GM23338 (cell line): ENCODE data around the gene SEC63. TPM values are rescaled to one million over a fixed set of nuclear protein-coding genes. Genes with fewer than 3 reads are reported as not detected.

Source experiments
- ATAC-seq: fragments of 200-7000 bp; cut with Tn5 transposase; 3 replicates; pipeline ENCODE4 v1.9.1; 2020
- DNase-seq: peaks from one replicate; pipeline ENCODE4 v3.0.0-alpha.2; 2015; ENCODE audit warnings: low spot score
- H2AFZ ChIP-seq: fragments of 200-600 bp; sonication (generic); 2 replicates; pipeline ENCODE4 v1.8.0; 2016; ENCODE audit warnings: antibody characterized with exemption, mild to moderate bottlenecking, moderate library complexity
- H3F3A ChIP-seq: fragments of 200-600 bp; sonication (generic); replicated peaks from 2 replicates; pipeline ENCODE4 v1.8.0; 2017; ENCODE audit warnings: antibody characterized with exemption, mixed run types, low read depth
- H3K27ac ChIP-seq: fragments of 200-600 bp; sonication (generic); 2 replicates; pipeline ENCODE4 v1.6.1; 2016; ENCODE audit warnings: low read depth
- H3K27me3 ChIP-seq: fragments of 200-600 bp; sonication (generic); 2 replicates; pipeline ENCODE4 v1.8.0; 2016; ENCODE audit warnings: mild to moderate bottlenecking, mixed run types, moderate library complexity; ENCODE audit not compliant: insufficient read depth
- H3K36me3 ChIP-seq: fragments of 200-600 bp; sonication (generic); 2 replicates; pipeline ENCODE4 v1.8.0; 2016; ENCODE audit warnings: mild to moderate bottlenecking; ENCODE audit not compliant: insufficient read depth
- H3K4me1 ChIP-seq: fragments of 200-600 bp; sonication (generic); 2 replicates; pipeline ENCODE4 v1.8.0; 2016; ENCODE audit warnings: mild to moderate bottlenecking, moderate library complexity; ENCODE audit not compliant: insufficient read depth
- H3K4me2 ChIP-seq: fragments of 200-600 bp; sonication (generic); 2 replicates; pipeline ENCODE4 v1.7.1; 2017; ENCODE audit warnings: mixed run types
- H3K4me3 ChIP-seq: fragments of 200-600 bp; sonication (generic); 2 replicates; pipeline ENCODE4 v1.6.1; 2016; ENCODE audit warnings: mixed run types
- H3K79me2 ChIP-seq: fragments of 200-600 bp; sonication (generic); replicated peaks from 2 replicates; pipeline ENCODE4 v1.8.0; 2017; ENCODE audit warnings: mild to moderate bottlenecking; ENCODE audit not compliant: insufficient read depth
- H3K9me2 ChIP-seq: fragments of 200-600 bp; sonication (generic); 2 replicates; pipeline ENCODE4 v1.8.0; 2017; ENCODE audit not compliant: insufficient read depth
- H4K20me1 ChIP-seq: fragments of 200-600 bp; sonication (generic); replicated peaks from 2 replicates; pipeline ENCODE4 v1.8.0; 2017; ENCODE audit warnings: mild to moderate bottlenecking; ENCODE audit not compliant: insufficient read depth
- H3K27ac Mint-ChIP-seq: 2 replicates; pipeline ENCODE4 v1.8.0; 2020; ENCODE audit warnings: inconsistent platforms, mild to moderate bottlenecking, moderate library complexity, mixed read lengths
- H3K27me3 Mint-ChIP-seq: 3 replicates; pipeline ENCODE4 v1.8.0; 2022; ENCODE audit warnings: low read depth, mild to moderate bottlenecking, moderate library complexity, mixed read lengths, inconsistent platforms; ENCODE audit not compliant: insufficient read depth, poor library complexity
- H3K36me3 Mint-ChIP-seq: 3 replicates; pipeline ENCODE4 v1.8.0; 2021; ENCODE audit warnings: low read depth, mild to moderate bottlenecking, inconsistent platforms, moderate library complexity, mixed read lengths
- H3K4me1 Mint-ChIP-seq: 3 replicates; pipeline ENCODE4 v1.8.0; 2020; ENCODE audit warnings: mild to moderate bottlenecking, inconsistent platforms, mixed read lengths
- H3K4me3 Mint-ChIP-seq: 3 replicates; pipeline ENCODE4 v1.8.0; 2021; ENCODE audit warnings: moderate library complexity, mild to moderate bottlenecking, inconsistent platforms, mixed read lengths
- H3K9me3 Mint-ChIP-seq: 3 replicates; pipeline ENCODE4 v1.8.0; 2020; ENCODE audit warnings: moderate library complexity, mild to moderate bottlenecking, inconsistent platforms, mixed read lengths
- CREB1 ChIP-seq: fragments of 250-450 bp; sonication (Bioruptor Pico); IDR thresholded peaks from 2 replicates; pipeline ENCODE4 v1.5.0; 2020; ENCODE audit warnings: low read depth, mild to moderate bottlenecking, moderate library complexity
- ETS1 ChIP-seq: IDR thresholded peaks from 2 replicates; pipeline ENCODE4 v1.6.1; 2016; ENCODE audit warnings: antibody characterized with exemption
- EZH2 ChIP-seq: fragments of 200-600 bp; sonication (generic); IDR thresholded peaks from one replicate; pipeline ENCODE4 v1.8.0; 2017; ENCODE audit warnings: antibody characterized with exemption, mild to moderate bottlenecking, low read depth; ENCODE audit not compliant: unreplicated experiment
- EZH2phosphoT487 ChIP-seq: fragments of 200-600 bp; sonication (generic); IDR thresholded peaks from one replicate; pipeline ENCODE4 v1.8.1; 2018; ENCODE audit warnings: antibody characterized with exemption; ENCODE audit not compliant: unreplicated experiment
- JUNB ChIP-seq: IDR thresholded peaks from one replicate; pipeline ENCODE4 v1.6.1; 2016; ENCODE audit warnings: antibody characterized with exemption; ENCODE audit not compliant: unreplicated experiment
- NANOG ChIP-seq: IDR thresholded peaks from 2 replicates; pipeline ENCODE4 v1.6.1; 2016; ENCODE audit warnings: antibody characterized with exemption, borderline replicate concordance
- POLR2AphosphoS5 ChIP-seq: IDR thresholded peaks from 2 replicates; pipeline ENCODE4 v1.6.1; 2016; ENCODE audit warnings: antibody characterized with exemption, low read depth
- STAT1 ChIP-seq: IDR thresholded peaks from one replicate; pipeline ENCODE4 v1.6.1; 2016; ENCODE audit warnings: antibody characterized with exemption; ENCODE audit not compliant: unreplicated experiment
- ZNF114 ChIP-seq: fragments of 250-450 bp; sonication (Bioruptor Pico); IDR thresholded peaks from 2 replicates; pipeline ENCODE4 v1.5.0; 2020; ENCODE audit warnings: mild to moderate bottlenecking, moderate library complexity
- ZNF331 ChIP-seq: fragments of 250-450 bp; sonication (Bioruptor Pico); IDR thresholded peaks from 2 replicates; pipeline ENCODE4 v1.5.0; 2020; ENCODE audit warnings: low read depth, mild to moderate bottlenecking, moderate library complexity
- ZNF462 ChIP-seq: fragments of 250-450 bp; sonication (Bioruptor Pico); IDR thresholded peaks from 2 replicates; pipeline ENCODE4 v1.5.0; 2020; ENCODE audit warnings: mild to moderate bottlenecking, moderate library complexity
- polyA plus RNA-seq: library from polyadenylated mRNA; unstranded; fragments of >200 nt; fragmentation: Nextera tagmentation; extraction: Ambion mirVana; gene quantifications from 2 replicates; pipeline ENCODE4 v1.2.1, GENCODE V29; 2016
- total RNA-seq: library from RNA; depleted of rRNA; stranded (reverse); fragments of >200 nt; shearing (Covaris generic); gene quantifications from 2 replicates; pipeline ENCODE4 v1.2.3, GENCODE V29; 2014
- TF ChIP-seq, protein P1 (sequence below), 2 experiments: fragments of 200-600 bp in 1 of 2; sonication (generic) in 1 of 2; conservative IDR thresholded peaks; 2 replicates each; pipeline versions ENCODE4 v1.5.1 to v1.6.1; 2016 to 2017; ENCODE audit warnings: antibody characterized with exemption in 2 of 2, low read depth in 2 of 2, mild to moderate bottlenecking in 2 of 2, moderate library complexity in 1 of 2
- TF ChIP-seq, protein P2 (sequence below): IDR thresholded peaks from one replicate; pipeline ENCODE4 v1.6.1; 2018; ENCODE audit warnings: antibody characterized with exemption; ENCODE audit not compliant: unreplicated experiment

The SEC63 gene
- total and polyA plus RNA-seq, 2 experiments from 2014 or later: 48.2 to 124 TPM

DNA sequence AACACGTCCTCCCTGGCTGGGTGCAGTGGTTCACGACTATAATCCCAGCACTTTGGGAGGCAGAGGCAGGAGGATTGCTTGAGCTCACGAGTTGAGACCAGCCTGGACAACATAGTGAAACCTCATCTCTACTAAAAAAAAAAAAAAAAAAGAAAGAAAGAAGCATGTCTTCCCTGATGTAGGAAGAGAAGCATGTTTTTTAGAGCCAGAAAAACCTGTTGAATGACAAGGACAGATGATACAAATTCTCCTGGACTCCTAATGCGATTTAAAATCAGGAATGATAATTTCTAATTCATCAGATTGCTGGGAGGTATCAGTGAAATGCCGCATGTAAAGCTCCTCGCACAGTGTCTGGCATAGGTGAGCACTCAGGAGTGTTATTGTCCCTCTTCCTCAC, 23.7 kb upstream of the SEC63 start:
- TF ChIP-seq ZNF331 (CRISPR knock-in tag) (no peak), NANOG (no peak), EZH2phosphoT487 (no peak), POLR2AphosphoS5 (no peak), JUNB (no peak), ZNF462 (CRISPR knock-in tag) (no peak), STAT1 (no peak), ETS1 (no peak), ZNF114 (no peak), CREB1 (CRISPR knock-in tag) (no peak), EZH2 (no peak)
- TF ChIP-seq, protein P1, sequence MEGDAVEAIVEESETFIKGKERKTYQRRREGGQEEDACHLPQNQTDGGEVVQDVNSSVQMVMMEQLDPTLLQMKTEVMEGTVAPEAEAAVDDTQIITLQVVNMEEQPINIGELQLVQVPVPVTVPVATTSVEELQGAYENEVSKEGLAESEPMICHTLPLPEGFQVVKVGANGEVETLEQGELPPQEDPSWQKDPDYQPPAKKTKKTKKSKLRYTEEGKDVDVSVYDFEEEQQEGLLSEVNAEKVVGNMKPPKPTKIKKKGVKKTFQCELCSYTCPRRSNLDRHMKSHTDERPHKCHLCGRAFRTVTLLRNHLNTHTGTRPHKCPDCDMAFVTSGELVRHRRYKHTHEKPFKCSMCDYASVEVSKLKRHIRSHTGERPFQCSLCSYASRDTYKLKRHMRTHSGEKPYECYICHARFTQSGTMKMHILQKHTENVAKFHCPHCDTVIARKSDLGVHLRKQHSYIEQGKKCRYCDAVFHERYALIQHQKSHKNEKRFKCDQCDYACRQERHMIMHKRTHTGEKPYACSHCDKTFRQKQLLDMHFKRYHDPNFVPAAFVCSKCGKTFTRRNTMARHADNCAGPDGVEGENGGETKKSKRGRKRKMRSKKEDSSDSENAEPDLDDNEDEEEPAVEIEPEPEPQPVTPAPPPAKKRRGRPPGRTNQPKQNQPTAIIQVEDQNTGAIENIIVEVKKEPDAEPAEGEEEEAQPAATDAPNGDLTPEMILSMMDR (conservative IDR thresholded peaks at IDR 0.05; ENCODE audit: low read depth in 2 of 2): no peak
- TF ChIP-seq, protein P2, sequence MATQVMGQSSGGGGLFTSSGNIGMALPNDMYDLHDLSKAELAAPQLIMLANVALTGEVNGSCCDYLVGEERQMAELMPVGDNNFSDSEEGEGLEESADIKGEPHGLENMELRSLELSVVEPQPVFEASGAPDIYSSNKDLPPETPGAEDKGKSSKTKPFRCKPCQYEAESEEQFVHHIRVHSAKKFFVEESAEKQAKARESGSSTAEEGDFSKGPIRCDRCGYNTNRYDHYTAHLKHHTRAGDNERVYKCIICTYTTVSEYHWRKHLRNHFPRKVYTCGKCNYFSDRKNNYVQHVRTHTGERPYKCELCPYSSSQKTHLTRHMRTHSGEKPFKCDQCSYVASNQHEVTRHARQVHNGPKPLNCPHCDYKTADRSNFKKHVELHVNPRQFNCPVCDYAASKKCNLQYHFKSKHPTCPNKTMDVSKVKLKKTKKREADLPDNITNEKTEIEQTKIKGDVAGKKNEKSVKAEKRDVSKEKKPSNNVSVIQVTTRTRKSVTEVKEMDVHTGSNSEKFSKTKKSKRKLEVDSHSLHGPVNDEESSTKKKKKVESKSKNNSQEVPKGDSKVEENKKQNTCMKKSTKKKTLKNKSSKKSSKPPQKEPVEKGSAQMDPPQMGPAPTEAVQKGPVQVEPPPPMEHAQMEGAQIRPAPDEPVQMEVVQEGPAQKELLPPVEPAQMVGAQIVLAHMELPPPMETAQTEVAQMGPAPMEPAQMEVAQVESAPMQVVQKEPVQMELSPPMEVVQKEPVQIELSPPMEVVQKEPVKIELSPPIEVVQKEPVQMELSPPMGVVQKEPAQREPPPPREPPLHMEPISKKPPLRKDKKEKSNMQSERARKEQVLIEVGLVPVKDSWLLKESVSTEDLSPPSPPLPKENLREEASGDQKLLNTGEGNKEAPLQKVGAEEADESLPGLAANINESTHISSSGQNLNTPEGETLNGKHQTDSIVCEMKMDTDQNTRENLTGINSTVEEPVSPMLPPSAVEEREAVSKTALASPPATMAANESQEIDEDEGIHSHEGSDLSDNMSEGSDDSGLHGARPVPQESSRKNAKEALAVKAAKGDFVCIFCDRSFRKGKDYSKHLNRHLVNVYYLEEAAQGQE: no peak
- no peak for ATAC-seq

More for the DNA sequence above, 23.7 kb upstream of the SEC63 start:
- H3F3A ChIP-seq: no peaks in the 10 kb centered on the region
- H3K79me2 ChIP-seq: no peaks in the 10 kb centered on the region
- H3K36me3 ChIP-seq: no peaks in the 10 kb centered on the region
- Mint-ChIP-seq H3K4me1 (peaks cover 18% of the 10 kb centered on the region), H3K36me3 (peaks cover 7% of the 10 kb centered on the region; the same call in 2 of the 3 replicates), H3K4me3 (no peak overlapping the region), H3K27ac (no peak overlapping the region), H3K9me3 (peaks cover 7% of the 10 kb centered on the region; the same call in 1 of the 3 replicates), H3K27me3 (peaks cover 2% of the 10 kb centered on the region)
- H3K4me1 ChIP-seq: peaks cover 12% of the 10 kb centered on the region; the same call in 1 of the 2 replicates
- no peak overlapping the region for H3K4me2 ChIP-seq
- H3K27me3 ChIP-seq: no peaks in the 10 kb centered on the region
- no peak overlapping the region for H3K27ac ChIP-seq
- peak overlapping the region; percentile 74 for H2AFZ ChIP-seq
- no peak for DNase-seq
- H3K9me2 ChIP-seq: no peaks in the 10 kb centered on the region
- H4K20me1 ChIP-seq: no peaks in the 10 kb centered on the region
- H3K4me3 ChIP-seq: no peak overlapping the region
